Measurements from ENCODE around the gene DIP2C.
"Not testable (repeated sequence)": the region's sequence is repeated elsewhere in the genome, so short reads cannot be mapped to it uniquely, and the experiment has no call there.

GRCh38 chr10:394439-395101, 294.9 kb downstream of the DIP2C start:
- TF ChIP-seq CTCF (conservative IDR thresholded peaks at IDR 0.05 in 1 of 2, IDR thresholded peaks at IDR 0.05 in 1 of 2; ENCODE audit: extremely low read depth in 1 of 2, insufficient read depth in 1 of 2, low read depth in 1 of 2, low read length in 2 of 2); EZH2 (IDR thresholded peaks at IDR 0.05; ENCODE audit: borderline replicate concordance, low read length): not testable (repeated sequence)

Measured in mammary epithelial cell (primary cell).